Muscle of arm (tissue), 12 donors: Measurements from ENCODE around the gene CDC42BPB. TPM values are rescaled to one million over a fixed set of nuclear protein-coding genes. Genes with fewer than 3 reads are reported as not detected.

Source experiments
- DNase-seq: peaks from one replicate; pipeline ENCODE4 v3.0.0-alpha.2; 2013
- polyA plus RNA-seq, 12 donors: library from polyadenylated mRNA; unstranded; fragments of 120-200 nt; gene quantifications; one replicate each; pipeline ENCODE4 v1.2.1, GENCODE V29; 2013; ENCODE audit not compliant: insufficient read length in 12 of 12

Gene CDC42BPB
- polyA plus RNA-seq, 12 donors, result 33.9 to 62.4 (median 52.0) TPM; not detected in 1

DNA sequence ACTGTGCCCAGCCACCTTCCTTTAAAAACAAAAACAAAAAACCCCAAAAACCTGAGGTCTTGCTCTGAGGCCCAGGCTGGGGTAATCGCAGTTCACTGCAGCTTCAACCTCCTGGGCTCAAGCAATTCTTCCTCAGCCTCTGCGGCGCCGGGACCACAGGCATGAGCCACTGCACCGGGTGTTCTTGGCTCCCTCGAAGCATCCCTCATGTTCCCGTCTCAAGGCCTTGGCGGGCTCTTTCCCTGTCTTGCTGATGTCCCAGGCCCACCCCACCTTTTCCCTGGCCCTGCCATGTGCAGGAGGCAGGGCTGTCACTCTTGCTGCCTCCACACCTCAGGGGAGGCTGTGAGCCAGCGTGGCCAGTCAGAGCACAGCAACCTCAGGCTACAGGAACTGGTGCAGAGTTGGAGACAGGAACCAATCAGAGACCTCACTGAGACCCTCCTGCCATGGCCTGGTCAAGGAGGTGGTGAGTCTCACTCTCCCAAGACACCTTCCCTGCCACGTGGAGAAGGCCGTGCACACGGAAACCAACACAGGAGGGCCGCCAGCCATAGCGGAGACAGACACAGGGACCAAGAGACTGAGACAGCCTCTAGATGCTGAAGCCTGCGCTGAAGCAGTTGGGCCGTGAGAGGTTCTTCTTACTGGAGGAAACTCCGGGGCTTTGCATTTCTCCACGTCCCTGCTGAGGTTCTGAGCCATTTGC is 140.8 kb downstream of the CDC42BPB start:
- DNase-seq, result no peak

DNA sequence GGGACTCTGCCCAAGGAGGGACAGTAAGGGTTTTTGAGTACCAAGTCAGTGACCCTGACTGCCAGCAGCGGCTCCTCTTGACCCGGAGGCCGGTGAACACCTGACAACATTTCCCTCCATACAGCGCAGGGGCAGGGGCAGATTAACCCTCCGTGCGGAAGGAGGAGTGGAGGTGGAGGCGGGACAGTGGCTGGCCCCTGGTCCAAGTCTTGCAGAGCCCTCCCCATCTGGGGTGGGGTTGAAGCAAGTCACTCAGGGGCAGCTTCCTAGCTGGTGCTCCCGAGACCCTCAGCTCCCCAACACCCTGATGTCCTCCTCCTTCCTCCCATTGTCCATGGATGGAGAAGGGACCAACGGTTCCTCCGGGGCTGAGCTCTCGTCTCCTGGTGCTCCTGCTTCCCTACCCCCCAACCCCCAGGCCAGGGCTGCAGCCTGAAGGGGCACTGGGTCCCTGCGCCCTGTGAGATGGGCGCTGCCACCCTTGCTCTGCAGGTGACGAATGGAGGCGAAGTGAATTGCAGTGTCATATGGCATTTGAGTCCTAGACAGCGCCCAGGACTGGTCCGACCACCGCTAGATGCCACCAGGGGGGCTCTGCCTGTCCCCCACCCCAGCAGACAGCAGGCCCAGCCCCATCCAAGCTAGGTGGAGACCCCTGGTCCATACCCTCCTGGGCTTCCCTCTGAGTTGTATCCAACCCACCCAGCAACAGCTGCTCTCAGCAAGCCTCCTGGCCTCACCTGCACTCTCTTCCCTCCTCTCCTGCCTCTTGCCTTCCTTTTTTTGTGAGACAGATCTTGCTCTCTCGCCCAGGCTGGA is 141.8 kb downstream of the CDC42BPB start:
- DNase-seq, result no peak

DNA sequence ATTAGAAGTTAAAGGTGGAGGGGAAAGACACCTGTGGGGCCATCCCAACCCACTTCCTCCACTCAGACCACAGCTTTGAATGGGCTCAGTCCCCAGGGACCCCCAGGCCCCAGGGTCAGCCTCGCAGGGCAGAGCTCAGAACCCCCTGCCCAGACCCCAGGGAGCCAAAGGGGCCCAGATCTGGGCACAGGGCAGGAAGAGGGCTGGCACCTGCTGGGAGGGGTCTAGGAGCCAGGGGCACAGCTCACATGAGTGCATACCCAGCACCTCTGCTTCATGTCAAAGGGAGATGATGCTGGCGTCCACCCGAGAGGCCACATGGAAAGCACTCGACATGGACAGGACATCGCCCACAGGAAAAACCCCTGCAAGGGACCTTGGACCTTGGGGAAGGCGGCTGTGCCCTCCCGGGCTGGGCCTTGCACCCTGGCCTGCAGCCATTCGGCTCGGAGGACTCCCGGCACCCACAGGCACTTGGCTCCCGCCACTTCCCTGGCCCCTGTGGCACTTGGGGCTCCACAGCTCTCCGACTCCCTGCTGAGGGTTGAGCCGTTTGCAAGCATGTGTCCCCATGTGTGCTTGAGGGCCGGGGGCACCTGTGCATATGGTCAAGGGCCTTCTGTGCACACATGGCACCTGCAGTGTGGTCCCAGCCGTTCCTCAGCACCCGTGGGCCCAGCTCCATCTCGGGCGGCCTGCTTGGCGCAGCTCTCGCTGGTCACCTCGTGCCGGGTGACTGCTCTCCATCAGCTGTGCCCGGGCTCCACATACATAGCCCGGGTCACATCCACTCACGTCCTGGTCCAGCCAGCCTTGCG is 142.7 kb downstream of the CDC42BPB start:
- no peak for DNase-seq

DNA sequence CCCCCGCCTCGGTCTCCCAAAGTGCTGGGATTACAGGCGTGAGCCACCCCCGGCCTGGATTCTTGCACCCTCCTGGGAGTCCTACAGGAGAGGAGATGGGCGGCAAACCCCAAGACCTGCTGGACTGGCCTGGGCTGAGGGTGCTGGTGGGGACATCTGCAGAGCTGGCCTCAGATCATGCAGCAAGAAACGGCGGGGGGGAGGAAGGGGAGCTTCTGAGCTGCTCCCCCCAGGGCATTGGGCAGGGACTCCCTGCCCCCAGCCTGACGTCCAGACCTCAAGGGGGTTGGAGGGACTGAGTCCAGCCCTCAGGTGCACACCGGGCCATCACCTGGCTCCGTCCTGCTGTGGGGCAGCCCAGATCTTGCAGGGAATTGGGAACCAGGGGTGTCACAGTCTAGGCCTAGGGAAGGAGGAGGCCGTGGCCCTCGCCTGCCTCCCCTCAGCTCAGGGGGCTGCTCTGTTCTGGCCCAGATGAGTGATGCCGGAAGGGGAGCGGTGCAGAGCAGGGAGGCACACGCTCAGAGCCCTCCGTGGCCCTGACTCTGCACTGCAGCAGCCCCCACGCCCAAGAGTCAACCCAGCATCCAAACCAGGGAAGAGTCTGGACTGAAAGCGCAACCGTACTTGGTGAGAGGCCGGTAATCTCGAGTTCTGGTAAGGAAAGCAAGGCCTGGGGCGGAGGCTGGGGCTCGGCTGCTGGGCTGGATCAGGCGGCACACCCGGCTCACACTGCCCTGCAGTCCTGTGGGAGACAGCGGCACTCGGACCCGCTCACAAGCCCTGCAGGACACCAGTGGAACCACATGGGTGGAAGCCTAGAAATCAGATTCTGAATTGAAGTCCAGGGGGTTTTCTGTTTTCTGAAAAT is 143.8 kb downstream of the CDC42BPB start:
- no peak for DNase-seq

DNA sequence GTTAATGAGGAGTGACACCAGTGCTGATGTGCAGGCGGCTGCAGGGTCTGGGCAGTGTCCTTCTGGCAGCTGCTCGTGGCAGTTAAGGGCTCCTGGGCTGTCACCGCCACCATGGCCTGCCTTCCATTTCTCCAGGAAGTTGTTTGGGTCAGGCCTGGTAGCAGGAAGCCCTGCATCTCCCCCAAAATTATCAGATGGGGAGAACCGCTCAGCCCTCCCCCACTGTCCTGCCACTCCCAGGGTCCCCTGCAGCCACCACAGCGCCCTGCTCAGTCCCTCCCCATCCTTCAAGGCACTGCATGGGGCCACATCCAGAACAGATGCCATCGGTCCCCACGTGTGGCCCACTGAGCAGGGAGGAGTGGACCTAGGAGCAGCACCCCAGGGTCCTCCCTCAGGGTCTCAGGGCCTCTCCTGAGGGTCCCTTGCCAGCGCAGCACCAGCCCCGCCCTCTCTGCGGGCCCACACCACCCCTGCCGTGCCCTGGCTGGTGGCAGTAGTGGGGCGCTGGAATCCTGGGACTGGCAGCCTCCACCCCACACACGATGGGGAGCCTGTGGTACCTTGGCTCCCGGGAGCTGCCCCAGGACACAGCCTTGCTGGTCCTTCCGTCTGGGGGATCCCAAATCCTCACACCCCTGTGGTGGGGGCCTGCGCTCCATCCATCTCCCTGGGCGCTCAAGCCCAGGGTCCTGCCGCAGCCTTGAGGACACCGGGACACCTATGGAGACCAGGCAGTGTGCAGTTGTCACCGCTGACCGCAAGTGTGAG is 145.2 kb downstream of the CDC42BPB start:
- no peak for DNase-seq

DNA sequence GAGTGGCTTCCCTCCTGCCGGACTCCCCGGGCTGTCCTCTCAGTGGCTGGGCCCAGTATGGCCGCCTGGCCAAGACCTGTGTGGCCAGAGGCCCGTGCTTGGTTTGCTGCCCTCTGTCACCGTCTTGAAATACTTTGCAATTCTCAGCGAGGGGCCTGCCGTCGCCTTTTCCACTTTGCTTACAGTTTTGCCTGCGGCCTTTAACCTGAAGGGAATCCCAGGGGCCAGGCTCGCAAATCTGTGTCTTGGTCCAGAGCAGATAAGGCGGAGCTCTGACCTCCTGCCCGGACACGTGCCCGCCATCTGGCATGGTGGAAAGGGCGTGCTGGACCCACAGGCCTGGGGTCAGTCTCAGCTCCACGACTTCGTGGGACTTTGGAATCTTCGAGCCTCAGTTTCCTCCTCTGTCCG is 145.8 kb downstream of the CDC42BPB start:
- no peak for DNase-seq

DNA sequence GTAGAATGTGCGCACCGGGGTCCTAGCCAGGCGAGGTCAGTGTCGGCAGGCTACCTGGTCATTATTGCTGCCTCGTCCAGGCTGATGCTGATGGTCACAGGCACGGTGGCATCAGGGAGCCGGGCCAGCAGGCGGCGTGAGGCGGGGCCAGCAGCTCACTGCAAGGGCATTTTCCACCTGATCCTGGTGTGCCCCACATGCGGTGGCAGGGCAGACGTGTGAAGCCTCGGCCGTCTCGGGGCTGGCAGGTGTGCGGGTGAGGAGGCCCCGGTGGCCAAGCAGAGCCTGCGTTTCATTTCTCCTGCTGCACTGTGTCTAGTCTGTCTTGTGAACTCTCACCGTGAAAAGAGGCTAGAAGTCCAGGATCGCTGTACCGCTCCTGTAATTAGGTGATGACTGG is 146.9 kb downstream of the CDC42BPB start:
- no peak for DNase-seq

DNA sequence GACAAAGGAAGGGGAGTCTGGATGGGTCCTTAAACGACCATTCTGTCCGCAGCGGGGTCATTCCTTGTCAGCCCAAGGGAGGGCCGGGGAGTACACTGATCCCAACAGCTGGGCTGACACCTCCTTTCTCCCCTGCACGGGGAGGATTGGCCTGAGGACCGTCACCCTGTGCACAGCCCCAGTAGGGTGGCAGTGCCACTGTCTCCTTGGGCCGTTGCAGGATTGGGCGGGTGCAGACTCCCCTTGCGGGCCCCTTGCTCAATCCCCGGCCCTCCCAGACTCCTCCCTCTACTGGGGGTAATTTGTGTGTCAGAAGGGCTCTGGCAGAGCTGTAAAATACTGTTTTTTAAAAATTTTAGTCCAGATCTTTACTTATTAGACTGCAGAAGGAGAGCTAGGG is 147.4 kb downstream of the CDC42BPB start:
- DNase-seq, result no peak

DNA sequence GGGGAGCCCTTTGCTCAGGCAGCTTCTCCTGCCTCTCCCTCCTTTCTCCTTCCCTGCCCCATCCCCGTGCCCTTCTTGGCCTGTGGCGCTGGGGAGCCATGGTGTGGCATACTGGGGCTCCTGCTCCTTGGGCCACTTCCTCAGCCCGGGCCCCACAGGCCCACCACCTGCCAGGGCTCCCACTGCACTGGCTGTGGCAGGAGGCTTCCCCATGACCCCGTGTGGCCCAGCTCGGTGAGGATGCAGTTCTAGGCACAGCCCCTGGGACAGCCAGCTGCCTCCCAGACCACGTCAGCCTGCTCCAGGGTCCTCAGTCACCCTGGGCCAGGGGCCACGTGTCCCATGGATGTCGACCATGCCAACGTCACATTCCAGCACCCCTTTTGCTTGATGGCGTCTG is 147.9 kb downstream of the CDC42BPB start:
- DNase-seq, result no peak

DNA sequence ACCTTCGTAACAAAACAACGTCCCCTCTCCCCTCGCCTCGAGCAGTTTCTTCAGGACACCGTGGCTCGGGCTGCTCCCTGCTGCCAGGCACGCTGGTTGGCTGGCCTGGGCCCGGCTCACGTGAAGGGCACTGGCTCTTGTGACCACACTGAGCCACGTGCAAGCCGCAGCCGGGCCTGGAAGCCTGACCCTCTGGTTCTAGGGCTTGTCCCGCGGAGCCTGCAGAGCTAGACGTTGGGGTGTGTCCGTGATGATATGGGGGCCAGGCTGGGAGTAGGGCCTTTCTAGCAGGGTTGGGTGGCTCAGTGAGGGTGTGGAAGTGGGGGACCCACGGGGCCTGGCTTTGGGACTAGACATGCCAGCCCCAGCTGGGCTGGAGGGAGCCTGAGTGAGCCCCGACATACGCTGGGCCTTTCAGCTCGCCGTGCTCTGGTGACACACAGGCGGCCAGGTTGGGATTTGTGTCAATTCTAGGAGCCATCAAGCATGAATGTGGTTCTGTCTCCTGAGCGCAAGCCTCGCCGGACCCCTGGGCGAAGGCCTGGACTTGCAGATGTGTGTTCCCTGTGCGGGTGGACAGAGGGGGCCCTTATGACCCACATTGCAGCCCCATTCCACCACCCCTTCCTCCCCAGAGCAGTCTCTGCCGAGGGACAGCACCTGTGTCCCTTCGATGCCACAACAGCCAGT is 148.4 kb downstream of the CDC42BPB start:
- no peak for DNase-seq

DNA sequence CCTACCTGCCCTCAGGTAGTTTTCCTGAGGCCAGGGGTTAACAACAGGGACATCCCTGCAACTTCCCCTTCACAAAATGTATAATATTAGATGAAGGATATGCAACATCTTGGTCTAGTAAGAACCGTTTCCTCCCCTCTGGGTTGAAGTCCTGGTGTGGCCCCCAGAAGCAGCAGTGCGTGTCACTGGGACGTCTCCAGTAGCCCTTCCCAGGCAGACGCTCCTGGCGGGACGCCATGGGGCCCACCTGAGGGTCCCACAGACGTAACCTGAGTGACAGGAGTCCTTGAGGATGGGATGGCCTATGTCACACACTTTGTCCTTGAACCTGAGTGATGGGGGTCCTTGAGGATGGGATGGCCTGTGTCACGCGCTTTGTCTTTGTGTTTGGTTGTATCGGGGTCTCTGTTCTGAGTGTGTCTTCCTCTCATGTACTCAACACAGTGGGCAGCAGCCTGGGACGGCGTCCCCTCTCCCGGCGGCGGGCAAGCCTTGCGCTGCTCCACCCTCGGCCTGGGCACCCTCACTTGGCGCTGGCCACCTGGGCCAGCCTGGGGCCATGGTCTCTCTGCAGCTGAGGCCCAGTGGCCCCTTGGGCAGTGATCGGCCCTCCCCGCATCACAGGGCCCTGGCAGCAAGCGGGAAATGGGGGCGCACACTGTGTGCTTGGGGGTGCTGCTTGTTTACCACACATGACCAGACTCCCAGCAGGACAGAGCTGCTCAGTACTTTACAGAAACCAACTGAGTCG is 149.2 kb downstream of the CDC42BPB start:
- no peak for DNase-seq

DNA sequence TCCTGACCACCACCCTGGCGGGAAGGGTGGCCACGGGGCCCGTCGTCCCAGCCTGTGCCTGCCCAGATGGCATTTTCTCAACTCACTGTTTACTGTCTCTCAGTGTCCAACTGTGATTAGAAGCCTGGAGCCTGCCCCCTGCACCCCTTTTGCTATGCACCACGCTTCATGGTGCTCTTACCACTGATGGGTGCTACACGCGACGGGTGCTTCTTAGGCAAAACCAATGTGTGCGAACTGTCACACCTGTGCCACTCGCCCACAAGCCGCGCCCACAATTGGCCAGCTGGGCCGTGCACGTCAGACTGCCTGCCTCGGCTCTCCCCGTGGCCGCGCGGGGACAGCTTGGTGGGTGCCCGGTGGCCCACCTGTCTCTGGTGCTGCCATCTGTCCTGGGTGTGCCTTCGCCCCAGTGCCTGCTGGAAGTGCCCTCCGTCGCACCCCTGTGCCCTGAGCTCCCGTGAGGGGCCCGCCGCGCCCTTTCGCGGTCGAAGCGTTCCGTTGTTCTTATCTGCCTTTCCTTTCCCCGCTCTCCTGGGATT is 150.0 kb downstream of the CDC42BPB start:
- DNase-seq, result no peak

DNA sequence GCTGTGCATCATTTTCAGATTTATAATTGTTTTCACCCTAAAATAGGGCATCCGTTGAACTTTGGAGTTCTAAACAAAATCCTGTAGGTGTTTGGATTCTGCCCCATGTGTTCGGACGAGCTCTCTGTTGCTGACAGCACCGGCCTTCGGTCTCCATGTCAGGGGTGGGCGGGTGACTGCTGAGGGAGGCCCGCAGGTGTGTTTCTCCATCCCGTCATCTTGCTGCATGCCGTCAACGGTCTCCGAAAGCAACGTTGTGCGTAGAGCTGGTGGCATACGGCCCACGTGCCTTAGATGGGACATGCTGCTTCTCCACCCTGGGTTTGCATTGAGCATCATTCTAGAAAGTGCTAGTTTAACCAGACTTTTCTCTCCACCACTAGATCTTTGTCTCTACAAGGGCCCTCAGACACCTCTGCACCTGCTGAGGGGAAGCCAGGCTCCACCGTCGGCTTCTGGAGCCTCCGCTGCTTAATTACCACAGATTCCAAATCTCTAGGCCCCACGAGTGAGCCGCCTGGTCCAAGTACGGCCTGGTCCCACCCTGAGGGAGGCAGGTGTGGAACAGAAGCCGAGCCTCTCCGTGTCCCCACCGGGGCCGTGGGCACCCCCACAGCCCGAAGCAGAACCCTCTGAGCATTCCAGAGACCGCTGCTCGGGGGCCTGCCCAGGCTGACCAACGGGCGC is 150.6 kb downstream of the CDC42BPB start:
- DNase-seq, result no peak

DNA sequence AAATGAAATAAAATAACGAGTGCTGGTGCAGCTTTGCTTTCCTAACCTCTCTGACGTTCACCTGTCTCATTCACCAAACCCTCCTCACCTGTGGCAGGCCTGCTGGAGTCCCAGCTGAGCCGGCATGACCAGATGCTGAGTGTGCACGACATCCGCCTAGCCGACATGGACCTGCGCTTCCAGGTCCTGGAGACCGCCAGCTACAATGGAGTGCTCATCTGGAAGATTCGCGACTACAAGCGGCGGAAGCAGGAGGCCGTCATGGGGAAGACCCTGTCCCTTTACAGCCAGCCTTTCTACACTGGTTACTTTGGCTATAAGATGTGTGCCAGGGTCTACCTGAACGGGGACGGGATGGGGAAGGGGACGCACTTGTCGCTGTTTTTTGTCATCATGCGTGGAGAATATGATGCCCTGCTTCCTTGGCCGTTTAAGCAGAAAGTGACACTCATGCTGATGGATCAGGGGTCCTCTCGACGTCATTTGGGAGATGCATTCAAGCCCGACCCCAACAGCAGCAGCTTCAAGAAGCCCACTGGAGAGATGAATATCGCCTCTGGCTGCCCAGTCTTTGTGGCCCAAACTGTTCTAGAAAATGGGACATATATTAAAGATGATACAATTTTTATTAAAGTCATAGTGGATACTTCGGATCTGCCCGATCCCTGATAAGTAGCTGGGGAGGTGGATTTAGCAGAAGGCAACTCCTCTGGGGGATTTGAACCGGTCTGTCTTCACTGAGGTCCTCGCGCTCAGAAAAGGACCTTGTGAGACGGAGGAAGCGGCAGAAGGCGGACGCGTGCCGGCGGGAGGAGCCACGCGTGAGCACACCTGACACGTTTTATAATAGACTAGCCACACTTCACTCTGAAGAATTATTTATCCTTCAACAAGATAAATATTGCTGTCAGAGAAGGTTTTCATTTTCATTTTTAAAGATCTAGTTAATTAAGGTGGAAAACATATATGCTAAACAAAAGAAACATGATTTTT is 151.9 kb downstream of the CDC42BPB start:
- DNase-seq, result no peak

DNA sequence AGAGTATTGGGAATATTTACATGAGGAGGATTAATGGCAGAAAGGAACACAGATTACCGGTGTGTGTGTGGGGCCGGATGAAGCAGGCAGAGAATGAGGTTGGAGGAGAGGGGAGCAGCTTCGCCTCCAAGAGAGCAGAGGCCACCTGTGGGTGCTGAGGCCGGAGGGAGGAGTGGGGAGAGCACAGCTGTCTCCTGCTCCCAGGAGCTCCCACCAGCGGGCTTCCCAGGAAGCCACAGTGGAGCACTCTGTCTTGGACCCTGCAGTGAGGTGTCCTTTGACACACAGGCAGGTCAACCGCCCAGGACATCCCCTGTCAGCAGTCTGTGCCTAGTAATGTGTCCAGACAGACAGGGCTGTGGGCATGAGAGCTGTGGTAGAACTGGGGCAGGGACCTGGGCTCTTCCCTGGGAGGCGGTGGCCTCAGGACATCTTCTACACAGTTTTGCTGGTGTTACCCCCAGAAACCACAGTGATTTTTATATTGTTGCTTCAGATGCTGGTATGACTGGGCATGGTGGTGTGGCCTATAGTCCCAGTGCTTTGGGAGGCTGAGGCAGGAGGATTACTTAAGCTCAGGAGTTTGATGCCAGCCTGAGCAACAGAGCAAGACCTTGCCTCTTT is 153.3 kb downstream of the CDC42BPB start:
- DNase-seq, result no peak

DNA sequence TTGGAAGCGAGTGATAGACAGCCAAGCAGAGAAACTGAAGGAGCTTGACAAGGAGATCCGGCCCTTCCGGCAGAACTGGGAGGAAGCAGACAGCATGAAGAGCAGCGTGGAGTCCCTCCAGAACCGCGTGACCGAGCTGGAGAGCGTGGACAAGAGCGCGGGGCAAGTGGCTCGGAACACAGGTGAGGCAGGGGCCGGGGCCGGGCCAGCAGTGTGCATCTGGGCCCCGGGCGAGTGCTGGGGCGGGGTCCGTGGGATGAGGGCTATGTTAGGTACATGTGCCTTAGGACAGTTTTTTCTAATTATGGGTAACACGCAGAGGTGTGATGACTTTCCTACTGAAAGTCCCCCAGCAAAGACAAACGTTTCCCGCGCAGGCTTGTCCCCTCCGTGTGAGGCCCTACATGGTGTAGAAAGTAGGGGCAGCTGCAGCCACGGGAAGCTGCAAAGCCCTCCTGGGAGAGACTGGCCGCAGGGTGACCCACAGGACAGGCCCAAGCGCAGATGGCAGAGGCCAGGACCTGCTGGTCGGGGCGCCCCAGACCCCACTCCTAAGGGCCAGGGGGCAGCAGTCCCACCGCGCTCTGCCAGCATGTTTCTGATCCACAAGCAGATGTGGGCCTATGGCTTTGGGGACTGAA is 154.0 kb downstream of the CDC42BPB start:
- no peak for DNase-seq
